GM18951 (cell line): ENCODE results near the gene DNAI1.

ENCODE experiments used
- POLR2A ChIP-seq: IDR thresholded peaks from 4 replicates; pipeline ENCODE4 v1.6.1; 2011; ENCODE audit warnings: mild to moderate bottlenecking; ENCODE audit not compliant: insufficient read length, insufficient read depth; ENCODE audit errors: extremely low read depth
- in situ Hi-C: fragments of 300-500 bp; cut with MboI; formaldehyde crosslinking; loops from one replicate; pipeline ENCODE4 v1.12.0; 2022; ENCODE audit warnings: low sequenced_read_pairs, mixed read lengths, inconsistent platforms; ENCODE audit not compliant: unreplicated experiment

DNAI1 gene

GRCh38 chr9:34484678-34485077 lies 26.1 kb downstream of the DNAI1 start:
- in situ Hi-C loops: no loop called here

DNA sequence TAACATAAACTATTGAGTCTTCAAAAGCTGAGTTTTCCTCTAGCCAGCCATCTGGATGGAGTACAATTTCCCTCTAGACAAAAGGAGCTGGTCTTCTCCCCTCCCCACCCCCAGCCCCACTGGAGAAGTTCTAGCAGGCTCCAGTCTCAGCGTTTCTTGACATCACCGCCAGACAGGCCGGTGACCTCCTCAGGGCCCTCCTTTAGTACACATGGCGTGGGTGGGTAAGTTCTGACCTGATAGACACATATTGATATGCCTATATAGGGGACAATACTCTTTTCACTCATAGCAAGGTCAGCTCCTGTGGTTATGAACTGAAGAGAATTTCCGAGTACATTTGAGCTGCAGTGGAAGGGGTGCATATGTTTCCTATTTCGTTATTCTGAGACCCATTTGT lies 27.2 kb downstream of the DNAI1 start:
- TF ChIP-seq POLR2A: no peak
- in situ Hi-C loops: no loop called here

More at GRCh38 chr9:34484678-34485077, 26.1 kb downstream of the DNAI1 start:
- no peak for TF ChIP-seq POLR2A

DNA sequence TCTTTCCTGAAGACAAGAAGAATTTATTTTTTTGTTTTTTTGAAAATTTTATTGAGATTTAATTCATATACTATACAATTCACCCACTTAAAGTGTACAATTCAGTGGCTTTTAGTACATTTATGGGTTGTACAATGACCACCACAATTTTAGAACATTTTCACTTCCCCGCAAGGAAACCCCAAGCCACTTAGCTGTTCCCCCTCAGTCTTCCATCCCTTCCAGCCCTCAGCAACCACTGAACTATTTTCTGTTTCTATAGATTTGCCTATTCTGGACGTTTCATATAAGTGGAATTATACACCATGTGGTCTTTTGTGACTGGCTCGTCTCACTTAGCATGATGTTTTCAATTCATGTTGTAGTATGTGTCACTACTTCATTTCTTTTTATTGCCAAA lies 28.0 kb downstream of the DNAI1 start:
- in situ Hi-C loops: no loop called here
- TF ChIP-seq POLR2A: no peak

GRCh38 chr9:34490360-34490759 lies 31.8 kb downstream of the DNAI1 start:
- TF ChIP-seq POLR2A: no peak
- in situ Hi-C loops: no loop called here

- in situ Hi-C loops: no loop called here
- no peak for TF ChIP-seq POLR2A
Observed at GRCh38 chr9:34490760-34491159, 32.2 kb downstream of the DNAI1 start.

DNA sequence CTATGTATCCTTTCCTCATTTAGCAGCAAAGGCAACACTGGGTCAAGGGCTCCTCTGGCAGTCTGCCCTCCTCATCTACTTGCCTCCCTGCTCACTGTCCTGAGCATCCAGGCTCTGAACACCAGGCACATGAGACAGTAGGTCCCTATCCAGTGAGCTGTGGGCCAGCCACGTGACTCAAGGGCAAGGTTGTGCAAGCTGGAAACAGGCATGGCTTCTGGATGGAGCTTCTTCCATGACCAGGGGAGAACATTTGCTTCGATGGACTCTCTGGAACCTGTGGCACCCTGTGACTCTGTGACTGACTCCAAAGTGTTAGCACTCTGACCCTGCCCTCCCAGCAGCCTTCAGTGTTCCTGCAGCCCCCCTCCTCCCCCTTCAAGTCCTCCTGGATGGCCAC lies 33.0 kb downstream of the DNAI1 start:
- no peak for TF ChIP-seq POLR2A
- in situ Hi-C loops: no loop called here

GRCh38 chr9:34492051-34492450 lies 33.4 kb downstream of the DNAI1 start:
- in situ Hi-C loops: no loop called here
- no peak for TF ChIP-seq POLR2A

GRCh38 chr9:34493972-34494535 lies 35.4 kb downstream of the DNAI1 start:
- in situ Hi-C loops: no loop called here
- TF ChIP-seq POLR2A: no peak

DNA sequence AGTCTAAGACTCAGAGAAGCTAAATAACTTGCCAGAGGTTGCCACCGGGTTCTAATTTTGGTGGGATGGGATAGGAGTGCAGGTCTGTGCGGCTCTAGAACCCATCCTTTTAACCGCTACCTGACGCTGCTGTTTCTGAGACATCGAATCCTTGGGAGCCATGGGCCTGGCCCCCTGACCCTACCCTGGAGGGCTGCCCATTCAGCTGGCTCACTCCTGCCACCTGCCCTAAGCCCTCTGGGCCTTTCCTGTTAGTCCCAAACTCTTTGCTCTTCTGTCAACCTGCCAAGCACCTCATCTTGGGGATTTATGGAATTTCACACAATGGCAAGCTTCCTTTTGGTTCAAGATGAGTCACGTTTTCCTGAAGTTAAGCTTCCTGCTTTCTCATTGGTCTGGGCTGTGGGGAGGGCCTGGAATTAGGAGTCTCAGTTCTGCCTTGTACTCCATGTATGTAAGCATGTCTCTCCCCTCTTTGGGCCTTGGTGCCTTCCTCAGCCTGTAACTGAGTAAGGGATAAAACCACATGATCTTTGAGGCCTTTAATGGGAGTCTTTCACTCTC lies 37.6 kb downstream of the DNAI1 start:
- in situ Hi-C loops: no loop called here
- no peak for TF ChIP-seq POLR2A

DNA sequence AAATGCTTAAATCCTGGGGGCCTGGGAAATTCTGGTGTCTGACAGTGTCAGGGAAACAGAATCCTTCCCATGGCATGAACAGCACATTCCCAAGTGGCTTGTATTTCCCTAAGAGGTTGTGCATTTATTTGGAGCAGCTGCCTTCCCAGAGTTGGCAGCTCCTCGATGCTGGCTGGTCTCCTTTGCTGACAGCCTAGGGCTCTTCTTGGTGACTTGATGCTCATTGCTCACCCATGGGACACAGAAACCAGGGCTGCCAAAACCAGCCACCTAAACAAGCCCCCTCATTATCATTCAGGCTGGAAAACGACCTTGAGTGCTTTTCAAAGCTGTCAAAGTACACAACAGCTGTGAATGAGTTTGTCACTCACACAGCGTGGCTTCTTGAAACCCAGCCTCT lies 39.9 kb downstream of the DNAI1 start:
- in situ Hi-C loops: no loop called here
- no peak for TF ChIP-seq POLR2A

- TF ChIP-seq POLR2A: no peak
- in situ Hi-C loops: no loop called here
Observed at GRCh38 chr9:34499076-34499475, 40.5 kb downstream of the DNAI1 start.

DNA sequence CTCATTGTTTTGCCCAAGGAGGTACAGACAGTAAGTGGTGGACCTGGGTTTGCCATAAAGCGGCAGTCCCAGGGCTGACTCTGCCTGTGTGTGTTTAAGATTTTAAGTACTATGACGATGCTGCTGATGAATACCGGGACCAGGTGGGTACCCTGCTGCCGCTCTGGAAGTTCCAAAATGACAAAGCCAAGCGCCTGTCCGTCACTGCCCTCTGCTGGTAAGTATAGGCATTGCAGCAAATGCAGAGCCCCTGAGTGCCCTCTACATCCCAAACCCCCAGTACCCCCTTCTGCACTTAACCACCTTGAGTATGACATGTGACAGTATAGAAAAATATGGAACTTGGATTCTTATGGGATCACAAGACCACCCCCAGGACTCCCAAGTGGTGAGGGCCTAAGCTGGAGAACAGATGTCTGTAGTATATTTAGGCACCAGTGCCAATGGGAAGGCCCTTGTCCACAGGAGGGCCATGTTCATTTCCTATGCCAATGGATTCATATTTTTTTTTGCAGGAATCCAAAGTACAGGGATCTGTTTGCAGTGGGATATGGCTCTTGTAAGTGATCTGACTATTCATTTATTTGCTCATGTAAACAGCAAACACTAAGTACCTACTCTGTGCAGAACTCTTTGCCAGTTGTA lies 42.1 kb downstream of the DNAI1 start:
- in situ Hi-C loops: loop anchor here (10.0 kb wide), 1 partner anchor 56 kb away; no protein-coding TSS in a partner anchor
- TF ChIP-seq POLR2A: no peak

GRCh38 chr9:34501372-34501771 lies 42.8 kb downstream of the DNAI1 start:
- TF ChIP-seq POLR2A: no peak
- in situ Hi-C loops: loop anchor here (10.0 kb wide), 1 partner anchor 57 kb away; no protein-coding TSS in a partner anchor

- in situ Hi-C loops: loop anchor here (10.0 kb wide), 1 partner anchor 57 kb away; no protein-coding TSS in a partner anchor
- TF ChIP-seq POLR2A: no peak
Observed at GRCh38 chr9:34501889-34502425, 43.4 kb downstream of the DNAI1 start.

DNA sequence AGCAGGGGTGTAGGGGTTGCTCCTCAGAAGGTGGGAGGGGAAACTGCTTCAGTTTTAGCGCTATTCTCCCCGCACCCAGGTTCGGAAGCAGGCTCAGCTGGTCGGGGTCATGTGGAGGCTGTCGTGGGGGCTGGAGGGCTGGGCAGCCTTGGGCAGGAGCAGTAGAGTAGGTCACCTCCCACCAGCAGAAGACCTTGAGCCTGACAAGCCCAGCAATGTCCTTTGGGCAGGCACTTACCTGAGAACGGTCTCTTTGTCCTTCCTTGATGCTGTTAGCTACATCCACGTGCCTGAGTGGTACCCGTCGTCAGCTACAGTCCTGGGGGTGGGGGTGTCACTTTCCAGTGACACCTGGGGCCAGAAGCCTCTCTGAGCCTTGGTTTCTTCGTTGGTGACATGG lies 43.9 kb downstream of the DNAI1 start:
- in situ Hi-C loops: loop anchor here (10.0 kb wide), 1 partner anchor 58 kb away; no protein-coding TSS in a partner anchor

More for the DNA sequence above, 43.9 kb downstream of the DNAI1 start:
- no peak for TF ChIP-seq POLR2A
